Stimulated activated effector memory CD8-positive, alpha-beta T cell treated with anti-CD3 and anti-CD28 coated beads, Interleukin-12 subunit alpha, Interleukin-12 subunit beta, amount 100 ng/mL, for 72 hours (primary cell): ENCODE measurements around the gene CD300LG.

Experiments
- ATAC-seq: fragments of 150-1000 bp; cut with Tn5 transposase; 2 replicates; pipeline ENCODE4 v1.10.0; 2021
- DNase-seq, 2 donors: peaks; one replicate each; pipeline ENCODE4 v3.0.0; 2021 to 2022; ENCODE audit warnings: low spot score in 2 of 2
- H3K27ac Mint-ChIP-seq: one replicate; pipeline ENCODE4 v1.8.0; 2022; ENCODE audit warnings: mild to moderate bottlenecking, mixed read lengths
- H3K36me3 Mint-ChIP-seq: one replicate; pipeline ENCODE4 v1.8.0; 2022; ENCODE audit warnings: mild to moderate bottlenecking, mixed read lengths
- H3K4me1 Mint-ChIP-seq: one replicate; pipeline ENCODE4 v1.8.0; 2022; ENCODE audit warnings: mixed read lengths
- H3K4me3 Mint-ChIP-seq: one replicate; pipeline ENCODE4 v1.8.0; 2022; ENCODE audit warnings: mild to moderate bottlenecking, mixed read lengths
- H3K9me3 Mint-ChIP-seq: one replicate; pipeline ENCODE4 v1.8.0; 2022; ENCODE audit warnings: mixed read lengths

CD300LG gene

DNA sequence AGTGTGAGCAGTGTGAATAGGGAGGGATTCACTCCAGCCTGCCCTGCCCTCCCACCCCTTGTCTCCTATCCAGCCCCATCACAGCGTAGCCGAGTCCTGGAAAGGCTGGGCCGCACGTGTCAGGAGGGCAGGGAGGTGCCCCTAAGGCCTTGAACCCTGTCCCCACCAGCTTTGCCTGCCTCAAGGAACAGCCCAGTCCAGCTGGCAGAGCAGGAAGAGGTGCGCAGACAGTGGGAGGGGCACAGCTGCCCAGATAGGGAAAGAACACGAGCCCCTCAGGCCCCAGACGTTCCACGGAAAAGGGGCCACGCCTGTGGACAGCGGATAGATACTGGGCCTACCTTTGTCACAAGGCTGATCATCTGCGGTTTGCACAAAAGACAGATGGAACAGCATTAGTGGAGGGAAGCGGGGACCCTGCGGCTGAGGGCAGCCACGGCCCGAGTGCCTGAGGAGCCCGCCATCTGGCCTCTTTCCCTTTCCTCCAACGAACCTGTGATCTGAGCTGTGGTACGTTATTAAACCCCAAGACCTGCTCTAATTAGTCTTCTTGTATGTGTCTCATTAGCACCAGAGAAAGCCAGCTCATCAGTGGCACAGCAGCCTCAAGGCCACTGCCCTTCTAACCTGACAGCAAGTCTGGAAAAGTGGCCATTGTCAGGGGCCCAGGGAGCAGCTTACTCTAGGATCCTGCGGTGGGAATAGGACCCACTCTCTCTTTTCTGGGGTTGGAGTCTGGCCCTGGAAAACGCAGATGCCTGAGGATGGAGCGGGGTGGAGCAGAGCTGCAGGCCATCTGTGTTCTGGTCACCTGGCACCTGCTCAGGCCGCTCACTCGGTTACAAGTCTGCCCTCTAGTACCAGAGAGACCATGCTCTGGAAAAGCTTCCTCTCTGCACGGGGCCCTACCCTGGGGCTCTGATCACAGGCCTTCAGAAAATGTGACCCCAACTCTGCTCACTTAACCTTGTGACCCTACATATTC lies 30.3 kb upstream of the CD300LG start:
- H3K36me3 Mint-ChIP-seq = no peaks in the 10 kb centered on the region
- no peak overlapping the region for H3K4me3 Mint-ChIP-seq
- no peak overlapping the region for H3K27ac Mint-ChIP-seq
- no peak for ATAC-seq
- no peaks in the 10 kb centered on the region for H3K9me3 Mint-ChIP-seq
- H3K4me1 Mint-ChIP-seq = no peaks in the 10 kb centered on the region
- no peak for DNase-seq

DNA sequence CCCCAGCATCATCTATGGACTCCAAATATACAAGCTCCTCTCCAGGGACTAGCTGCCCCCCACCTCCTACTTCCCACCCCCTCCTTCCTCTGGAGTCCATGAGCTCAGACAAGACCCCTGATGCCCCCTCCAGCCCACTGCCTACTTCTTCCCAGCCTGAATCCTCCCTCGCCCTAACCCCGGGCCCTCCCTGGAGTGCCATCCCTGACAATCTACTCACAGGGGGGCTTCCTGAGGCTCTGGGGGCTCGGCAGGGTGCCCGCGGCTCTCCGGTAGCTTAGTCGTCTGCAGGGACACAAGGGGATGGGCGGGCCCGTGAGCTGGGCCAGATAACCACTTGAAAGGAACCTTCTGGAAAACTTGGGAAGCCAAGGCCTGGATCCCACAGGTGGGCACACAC lies 29.1 kb upstream of the CD300LG start:
- no peak overlapping the region for H3K27ac Mint-ChIP-seq
- no peaks in the 10 kb centered on the region for H3K9me3 Mint-ChIP-seq
- H3K36me3 Mint-ChIP-seq = no peaks in the 10 kb centered on the region
- DNase-seq (no peak), ATAC-seq (no peak)
- no peaks in the 10 kb centered on the region for H3K4me1 Mint-ChIP-seq
- no peak overlapping the region for H3K4me3 Mint-ChIP-seq

DNA sequence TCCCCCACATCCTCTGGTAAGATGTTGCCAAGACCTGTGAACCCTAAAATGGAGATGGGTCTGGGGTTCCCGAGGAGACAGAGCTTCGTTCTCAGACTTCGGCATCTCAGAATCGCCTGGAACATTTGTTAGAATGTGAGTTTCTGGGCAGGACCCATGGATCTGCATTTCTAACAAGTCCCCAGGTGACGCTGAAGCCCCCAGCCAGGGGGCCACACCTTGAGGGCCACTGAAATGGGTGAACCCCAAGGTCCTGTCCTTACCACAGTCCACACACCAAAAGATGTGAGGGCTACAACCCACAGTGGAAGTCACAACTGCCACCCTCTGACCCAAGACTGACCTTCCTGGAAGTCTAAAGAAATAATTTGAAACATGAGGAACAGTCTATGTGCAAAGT lies 28.0 kb upstream of the CD300LG start:
- H3K4me1 Mint-ChIP-seq = no peaks in the 10 kb centered on the region
- no peak overlapping the region for H3K27ac Mint-ChIP-seq
- ATAC-seq (no peak), DNase-seq (no peak)
- H3K36me3 Mint-ChIP-seq = no peaks in the 10 kb centered on the region
- H3K9me3 Mint-ChIP-seq = no peaks in the 10 kb centered on the region
- no peak overlapping the region for H3K4me3 Mint-ChIP-seq

DNA sequence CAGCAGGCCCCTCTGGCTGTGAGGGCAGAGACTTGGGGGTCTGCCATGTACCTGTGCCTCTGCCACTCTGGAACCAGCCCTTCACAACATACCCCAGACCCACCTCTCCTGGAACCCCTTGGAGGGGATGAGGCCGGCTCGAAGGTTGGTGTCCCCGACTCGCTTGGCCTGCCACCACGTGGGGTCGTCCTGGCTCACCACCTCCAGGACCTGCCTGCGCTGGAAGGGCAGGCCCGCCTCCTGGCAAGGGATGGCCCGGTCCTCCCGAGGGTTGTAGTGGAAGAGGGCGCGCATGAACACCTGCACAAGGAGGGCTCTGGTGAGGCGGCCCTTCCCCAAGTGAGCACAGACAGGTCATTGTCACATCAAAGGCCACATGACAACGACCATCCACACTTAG lies 26.2 kb upstream of the CD300LG start:
- no peaks in the 10 kb centered on the region for H3K9me3 Mint-ChIP-seq
- no peak overlapping the region for H3K4me3 Mint-ChIP-seq
- H3K36me3 Mint-ChIP-seq = no peaks in the 10 kb centered on the region
- DNase-seq (no peak), ATAC-seq (no peak)
- no peak overlapping the region for H3K27ac Mint-ChIP-seq
- H3K4me1 Mint-ChIP-seq = no peaks in the 10 kb centered on the region

DNA sequence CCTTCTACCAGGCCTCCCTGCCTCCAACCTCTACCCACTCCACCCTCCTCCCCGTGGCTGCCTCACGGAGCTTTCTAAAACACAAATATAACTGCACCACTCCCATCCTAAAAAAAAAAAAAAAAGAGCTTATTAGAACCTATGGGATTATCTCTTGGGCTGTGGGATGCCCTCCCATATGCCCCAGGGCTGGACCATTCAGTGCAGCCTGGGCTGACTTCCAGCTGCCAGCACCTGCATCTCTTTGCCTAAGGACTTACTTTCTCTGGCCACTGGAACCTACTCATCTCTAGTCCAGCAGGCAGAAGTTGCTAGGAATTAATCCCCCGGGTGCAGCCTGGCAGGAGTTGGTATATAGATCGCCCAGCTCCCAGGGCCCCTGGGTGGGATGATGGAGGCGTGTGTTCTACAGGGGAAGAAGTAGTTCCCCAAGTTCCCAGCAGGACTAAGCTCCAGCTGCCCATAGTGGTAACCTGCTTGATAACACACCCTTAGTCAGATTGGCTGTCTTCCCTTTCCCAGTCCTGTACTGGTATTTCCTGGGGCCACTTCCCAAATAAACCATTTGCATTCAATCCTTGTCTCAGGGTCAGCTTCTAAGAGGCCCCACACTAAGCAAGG lies 24.3 kb upstream of the CD300LG start:
- no peaks in the 10 kb centered on the region for H3K9me3 Mint-ChIP-seq
- no peaks in the 10 kb centered on the region for H3K36me3 Mint-ChIP-seq
- no peak overlapping the region for H3K4me3 Mint-ChIP-seq
- no peaks in the 10 kb centered on the region for H3K4me1 Mint-ChIP-seq
- no peak overlapping the region for H3K27ac Mint-ChIP-seq
- no peak for DNase-seq
- no peak for ATAC-seq

DNA sequence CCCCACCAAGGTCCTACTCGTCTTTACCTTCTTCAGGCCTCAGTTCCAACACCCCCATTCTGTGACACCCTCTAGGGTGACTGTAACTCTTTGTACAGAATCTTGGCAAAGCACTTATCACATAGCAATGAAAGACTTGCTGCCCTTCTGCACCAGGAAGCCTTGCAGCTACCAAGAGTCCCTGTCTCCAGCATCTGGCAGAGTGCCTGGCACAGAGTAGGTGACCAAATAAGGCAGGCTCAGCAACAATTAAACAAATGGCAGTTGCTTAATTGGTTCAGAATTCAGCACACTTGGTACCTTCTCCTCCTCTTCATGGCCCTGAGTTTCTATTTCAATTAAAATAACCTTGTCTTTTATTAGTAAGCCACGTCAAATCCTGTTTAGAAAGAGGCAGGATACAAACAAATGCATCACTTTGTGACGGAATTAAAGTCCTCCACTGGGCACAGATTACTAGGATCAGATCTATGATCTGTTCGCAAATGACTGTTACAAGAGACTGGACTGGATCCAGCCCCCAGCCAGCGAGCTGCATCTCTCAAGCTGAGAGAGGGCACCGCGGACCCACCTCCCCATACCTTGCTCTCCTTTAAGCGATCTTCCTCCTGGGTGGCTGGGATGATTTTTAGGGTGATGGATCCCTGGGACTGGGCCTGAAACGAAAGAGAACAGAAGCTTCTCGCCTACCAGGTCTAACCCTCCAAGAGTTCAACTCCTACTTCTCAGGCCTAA lies 23.5 kb upstream of the CD300LG start:
- ATAC-seq (no peak), DNase-seq (no peak)
- H3K4me1 Mint-ChIP-seq = no peaks in the 10 kb centered on the region
- H3K27ac Mint-ChIP-seq = peak overlapping the region; percentile 10
- no peaks in the 10 kb centered on the region for H3K36me3 Mint-ChIP-seq
- H3K9me3 Mint-ChIP-seq = no peaks in the 10 kb centered on the region
- no peak overlapping the region for H3K4me3 Mint-ChIP-seq

DNA sequence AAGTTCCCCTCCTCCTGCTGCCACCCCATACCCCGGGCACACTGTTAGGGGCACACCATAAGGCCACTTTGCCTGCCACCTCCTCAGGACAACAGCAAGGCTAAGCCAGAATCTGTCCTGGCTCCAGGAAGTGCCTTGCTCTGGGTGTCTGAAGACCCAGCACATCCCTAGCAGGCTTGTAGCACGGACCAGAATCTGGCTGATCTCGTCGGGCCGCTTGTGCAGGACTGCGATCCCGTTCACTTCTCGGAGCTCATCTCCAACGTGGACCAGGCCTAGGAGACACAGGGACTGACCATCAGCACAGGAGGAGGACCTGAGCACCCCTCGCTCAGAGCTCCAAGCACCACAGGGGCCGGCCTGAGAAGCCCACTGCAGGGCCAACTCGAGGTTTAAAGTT lies 21.4 kb upstream of the CD300LG start:
- H3K4me1 Mint-ChIP-seq = peaks cover 4% of the 10 kb centered on the region
- H3K36me3 Mint-ChIP-seq = no peaks in the 10 kb centered on the region
- no peaks in the 10 kb centered on the region for H3K9me3 Mint-ChIP-seq
- no peak overlapping the region for H3K4me3 Mint-ChIP-seq
- no peak for DNase-seq
- no peak overlapping the region for H3K27ac Mint-ChIP-seq
- ATAC-seq = no peak

DNA sequence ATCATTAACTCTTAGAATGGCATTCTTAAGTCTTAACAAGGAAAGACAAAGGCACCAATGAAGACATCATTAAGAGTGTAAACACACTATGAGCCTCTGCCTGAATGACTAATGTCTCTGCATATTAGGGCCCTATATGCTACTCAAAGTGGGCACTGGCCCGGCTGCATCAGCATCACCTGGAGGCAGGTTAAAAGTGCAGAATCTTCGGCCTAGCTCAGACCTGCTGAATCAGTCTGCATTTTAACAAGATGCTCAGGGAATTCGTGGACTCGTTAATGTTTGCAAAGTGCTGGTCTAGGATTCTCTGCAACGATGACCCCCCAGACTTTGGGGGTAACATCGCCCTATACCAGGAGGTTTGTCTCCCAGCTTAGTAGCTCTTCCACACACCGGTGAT lies 20.8 kb upstream of the CD300LG start:
- no peaks in the 10 kb centered on the region for H3K9me3 Mint-ChIP-seq
- no peak overlapping the region for H3K27ac Mint-ChIP-seq
- no peaks in the 10 kb centered on the region for H3K36me3 Mint-ChIP-seq
- peaks cover 11% of the 10 kb centered on the region for H3K4me1 Mint-ChIP-seq
- no peak overlapping the region for H3K4me3 Mint-ChIP-seq
- DNase-seq = no peak
- no peak for ATAC-seq

DNA sequence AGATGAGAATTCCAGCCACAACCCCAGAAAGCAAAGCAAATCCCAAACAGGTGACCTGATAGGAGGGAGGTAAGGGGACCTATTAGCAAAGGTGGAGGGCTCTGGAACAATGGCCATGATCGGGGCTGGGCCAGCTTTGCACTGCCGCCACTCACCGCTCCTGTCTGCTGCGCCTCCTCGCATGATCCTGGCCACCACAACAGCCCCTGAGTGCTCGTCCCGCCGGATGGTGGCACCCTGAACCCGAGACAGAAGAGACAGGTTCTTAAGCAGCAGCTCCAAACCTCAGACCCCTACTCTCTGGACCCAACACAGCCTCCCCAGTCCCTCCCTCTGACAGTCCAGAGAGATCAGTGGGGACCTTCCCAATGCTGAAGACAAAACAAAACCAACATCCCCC lies 19.4 kb upstream of the CD300LG start:
- H3K4me1 Mint-ChIP-seq = peaks cover 22% of the 10 kb centered on the region
- no peaks in the 10 kb centered on the region for H3K36me3 Mint-ChIP-seq
- H3K4me3 Mint-ChIP-seq = no peak overlapping the region
- no peak overlapping the region for H3K27ac Mint-ChIP-seq
- DNase-seq (no peak), ATAC-seq (no peak)
- H3K9me3 Mint-ChIP-seq = no peaks in the 10 kb centered on the region

DNA sequence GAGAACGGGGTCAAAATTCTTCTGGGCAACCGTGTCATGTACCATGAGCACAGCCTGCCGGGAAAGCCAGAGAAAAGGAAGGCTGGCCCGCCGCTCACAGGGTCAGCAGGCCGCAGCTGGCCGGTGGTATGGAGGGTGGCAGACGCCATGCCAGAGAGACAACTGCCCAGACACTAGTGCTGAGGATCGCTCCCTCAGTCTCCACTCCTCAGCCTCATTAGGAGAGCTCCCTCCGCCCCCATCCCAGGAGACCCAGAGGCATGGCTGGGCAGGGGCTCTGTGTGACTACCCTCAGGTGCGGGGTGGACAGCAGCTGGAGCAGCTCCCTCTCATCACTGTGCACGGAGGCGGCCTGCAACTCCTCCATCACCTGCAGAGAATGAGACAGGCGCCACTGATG lies 17.2 kb upstream of the CD300LG start:
- H3K4me1 Mint-ChIP-seq = peaks cover 31% of the 10 kb centered on the region
- H3K4me3 Mint-ChIP-seq = no peak overlapping the region
- no peak overlapping the region for H3K27ac Mint-ChIP-seq
- H3K36me3 Mint-ChIP-seq = no peaks in the 10 kb centered on the region
- DNase-seq (no peak), ATAC-seq (no peak)
- H3K9me3 Mint-ChIP-seq = no peaks in the 10 kb centered on the region

DNA sequence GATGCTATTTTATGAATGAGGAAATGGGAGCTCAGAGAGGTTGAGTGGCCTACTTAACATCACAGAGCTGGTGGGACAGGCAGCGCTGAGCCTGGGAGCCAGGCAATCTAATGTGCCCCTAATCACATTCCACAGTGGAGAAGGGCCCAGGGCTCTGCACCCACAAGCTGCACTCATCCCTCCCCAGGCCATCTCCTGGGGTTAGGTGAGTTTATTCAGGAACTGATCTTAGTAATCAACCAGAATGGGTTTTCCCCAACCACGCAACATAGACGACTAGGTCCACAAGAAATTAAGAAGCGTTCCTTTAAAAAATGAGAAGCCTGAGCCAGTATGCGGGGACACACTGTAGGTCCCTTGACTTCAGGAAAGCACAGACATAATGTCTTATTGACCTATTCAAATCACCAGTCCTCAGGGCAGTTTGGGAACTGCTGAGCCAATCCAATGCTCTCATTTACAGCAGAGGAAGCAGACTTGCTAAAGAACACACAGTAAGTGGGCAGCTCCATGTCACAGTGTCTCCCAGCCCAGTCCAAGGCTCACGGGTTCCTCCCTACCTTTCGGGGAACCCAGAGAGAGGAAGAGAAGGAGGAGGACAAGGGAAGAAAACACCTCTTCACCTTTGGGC lies 16.4 kb upstream of the CD300LG start:
- ATAC-seq (peak; percentile 80), DNase-seq (no peak)
- peaks cover 31% of the 10 kb centered on the region for H3K4me1 Mint-ChIP-seq
- no peaks in the 10 kb centered on the region for H3K9me3 Mint-ChIP-seq
- peak overlapping the region; percentile 73 for H3K27ac Mint-ChIP-seq
- peak overlapping the region; percentile 72 for H3K4me3 Mint-ChIP-seq
- no peaks in the 10 kb centered on the region for H3K36me3 Mint-ChIP-seq

DNA sequence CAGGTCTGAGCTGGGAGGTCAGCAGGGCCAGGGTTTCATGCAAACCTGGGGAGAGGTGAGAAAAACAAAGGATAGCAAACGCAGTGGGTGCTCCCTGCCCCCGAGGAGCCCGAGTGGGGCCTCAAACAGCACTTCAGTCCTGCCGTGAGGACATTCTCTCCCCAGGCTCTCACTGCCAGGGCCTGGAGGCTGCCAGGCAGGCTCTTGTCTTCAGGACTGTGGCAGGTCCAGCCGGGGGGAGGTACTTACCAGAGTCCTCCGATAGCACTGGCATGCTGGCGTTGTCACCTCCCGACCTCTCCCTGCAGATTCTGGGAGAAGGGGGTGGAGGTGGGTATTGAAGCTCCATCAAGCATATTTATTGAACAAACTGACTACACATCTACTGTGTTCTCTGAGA lies 15.3 kb upstream of the CD300LG start:
- no peak overlapping the region for H3K27ac Mint-ChIP-seq
- ATAC-seq = no peak
- peak overlapping the region; percentile 72 for H3K4me3 Mint-ChIP-seq
- H3K4me1 Mint-ChIP-seq = peaks cover 31% of the 10 kb centered on the region
- no peak for DNase-seq
- no peaks in the 10 kb centered on the region for H3K9me3 Mint-ChIP-seq
- no peaks in the 10 kb centered on the region for H3K36me3 Mint-ChIP-seq

DNA sequence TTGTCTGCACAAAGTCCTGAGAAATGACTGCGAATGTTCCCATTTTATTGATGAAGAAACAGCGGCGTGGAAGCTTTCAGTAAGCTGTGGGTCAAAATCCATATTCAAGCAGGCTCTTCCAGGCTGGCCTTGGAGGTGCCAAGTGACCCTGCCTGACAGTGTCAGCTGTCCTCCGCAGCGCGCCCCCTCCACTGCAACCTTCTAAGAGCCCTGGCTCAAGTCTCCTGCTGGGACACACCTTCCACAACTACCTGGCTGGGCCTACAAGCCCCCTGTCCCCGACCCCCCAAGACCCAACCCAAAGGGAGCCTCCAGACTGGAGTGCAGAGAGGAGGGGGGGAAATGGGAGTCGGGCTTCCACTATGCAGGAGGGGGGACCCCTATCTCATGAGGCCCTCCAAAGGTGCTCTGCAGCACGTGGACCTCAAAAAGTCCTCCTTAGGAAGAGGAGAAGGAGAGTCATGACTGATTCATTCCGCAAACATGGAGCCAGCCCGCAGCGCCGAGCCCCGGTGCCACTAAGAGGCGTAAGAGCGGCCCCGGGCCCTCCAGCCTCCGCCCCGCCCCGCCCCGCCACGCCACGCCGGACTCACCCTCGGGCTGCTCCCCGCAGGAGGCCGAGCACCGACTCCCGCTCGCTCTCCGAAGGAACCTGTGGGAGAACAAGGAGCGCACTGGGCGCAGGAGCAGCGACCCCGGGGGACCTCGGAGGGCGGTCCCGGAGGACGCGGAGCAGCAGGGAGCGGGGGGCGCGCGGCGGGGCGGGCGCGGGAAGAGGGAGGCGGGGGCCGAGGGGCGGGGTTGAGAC lies 14.6 kb upstream of the CD300LG start:
- Mint-ChIP-seq H3K27ac (no peak overlapping the region), H3K9me3 (no peaks in the 10 kb centered on the region), H3K36me3 (no peaks in the 10 kb centered on the region), H3K4me1 (peaks cover 31% of the 10 kb centered on the region), H3K4me3 (peak overlapping the region; percentile 72)
- ATAC-seq (peak; percentile 25), DNase-seq (no peak)

DNA sequence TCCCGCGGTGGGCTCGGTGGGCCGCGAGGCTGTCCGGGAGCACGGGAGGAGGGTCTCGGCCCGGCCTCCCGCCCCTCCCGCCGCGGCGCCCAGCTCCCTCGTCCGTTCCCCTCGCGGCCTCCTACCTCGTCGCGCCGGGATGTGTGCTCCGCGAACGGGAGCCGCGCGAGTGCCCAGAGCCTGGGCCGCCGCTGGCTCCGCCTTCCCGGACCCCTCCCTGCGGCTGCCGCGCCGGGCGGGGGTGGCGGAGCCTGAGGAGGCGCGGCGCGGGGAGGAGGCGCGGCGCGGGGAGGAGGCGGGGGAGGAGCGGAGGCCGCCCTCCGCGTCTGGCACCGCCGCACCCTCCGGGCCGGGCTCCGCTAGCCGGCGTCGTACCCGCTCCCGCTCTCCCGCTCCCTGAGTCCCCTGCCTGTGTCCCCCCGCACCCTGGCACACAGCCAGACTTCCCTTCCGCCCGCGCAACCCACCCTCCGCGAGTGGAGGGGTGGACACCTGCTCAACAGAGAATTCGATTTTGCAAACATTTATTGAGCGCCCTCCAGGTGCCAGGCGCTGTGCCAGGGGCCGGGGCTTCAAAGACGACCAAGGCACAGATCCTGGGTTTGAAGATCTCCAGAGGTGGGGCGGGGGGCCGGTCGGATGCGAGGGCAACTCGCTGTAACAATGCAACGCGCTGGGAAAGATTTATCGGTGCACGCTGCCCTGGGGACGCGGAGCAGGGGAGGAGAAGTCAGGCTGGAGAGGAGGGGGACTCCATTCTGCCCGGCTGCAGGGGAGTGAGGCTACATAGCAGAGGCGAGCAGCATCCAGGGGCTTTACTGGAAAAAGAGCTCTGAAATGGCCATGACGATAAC lies 13.8 kb upstream of the CD300LG start, which contains the start of gene MPP3:
Gene MPP3, minus strand, starts transcription at position 171 of the 854 bp plus-strand sequence. CDS start 1,240 bp downstream, outside the sequence.
- Mint-ChIP-seq H3K4me3 (peak within 1 kb of the TSS; percentile 72), H3K9me3 (no peaks in the 10 kb centered on the region), H3K27ac (no peak within 1 kb of the TSS), H3K4me1 (peaks cover 31% of the 10 kb centered on the region), H3K36me3 (no peaks in the 10 kb centered on the region)
- peak; percentile 68 for ATAC-seq
- DNase-seq = no peak
